GM10248 (cell line): Measurements from ENCODE around the gene CLDN14.
A peak's percentile ranks its signal among the peaks of the same experiment; 100 is the strongest.

Source experiments
- CTCF ChIA-PET: fragments of 300-600 bp; sonication (Branson Sonifier 250); formaldehyde crosslinking; extraction: SDS; loops from one replicate; lab custom pipeline; 2021; ENCODE audit warnings: antibody characterized with exemption; lab: Yijun Ruan, JAX
- POLR2A ChIA-PET: fragments of 350-650 bp; sonication (Branson Sonifier 250); formaldehyde crosslinking; extraction: SDS; loops from one replicate; lab custom pipeline; 2020; ENCODE audit warnings: antibody characterized with exemption; lab: Yijun Ruan, JAX
- DNase-seq: peaks from one replicate; pipeline ENCODE4 v3.0.0; 2012; ENCODE audit errors: extremely low spot score
- CTCF ChIP-seq: IDR thresholded peaks from 2 replicates; pipeline ENCODE4 v1.5.1; 2012; ENCODE audit warnings: mild to moderate bottlenecking, low read depth; ENCODE audit errors: extremely low read depth, missing control alignments, control extremely low read depth

CLDN14 gene

DNA sequence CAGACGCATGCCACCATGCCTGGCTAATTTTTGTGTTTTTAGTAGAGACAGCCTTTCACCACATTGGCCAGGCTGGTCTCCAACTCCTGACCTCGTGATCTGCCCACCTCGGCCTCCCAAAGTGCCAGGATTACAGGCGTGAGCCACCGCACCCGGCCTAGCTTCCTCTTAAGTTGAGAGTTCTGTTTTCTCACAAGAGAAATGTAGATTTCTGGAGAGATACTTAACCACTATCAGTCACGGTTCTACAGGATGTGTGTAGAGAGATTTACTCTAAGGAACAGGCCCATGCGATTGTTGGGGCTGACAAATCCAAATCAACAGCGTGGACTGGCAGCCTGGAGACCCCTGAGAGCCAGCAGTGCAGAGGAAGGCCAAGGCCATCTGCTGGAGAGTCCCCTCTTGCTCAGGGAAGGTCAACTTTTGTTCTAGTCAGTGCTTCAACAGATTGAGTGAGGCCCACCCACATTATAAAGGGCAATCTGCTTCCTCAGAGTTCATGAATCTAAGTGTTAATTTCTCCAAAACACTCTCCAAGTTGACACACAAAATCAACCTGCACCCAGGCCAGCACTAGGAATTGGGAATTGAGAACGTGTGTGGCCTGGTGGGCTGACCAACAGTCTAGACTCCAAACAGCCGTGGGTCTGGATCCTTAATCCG lies 56.0 kb downstream of the CLDN14 start:
- ChIA-PET CTCF (interaction anchor here (0.8 to 2.6 kb wide), 10 partner anchors 8 to 500 kb away, joined by 3 to 11 read pairs (median 4); no protein-coding TSS in a partner anchor), POLR2A (no interaction called here)
- DNase-seq: no peak
- no peak for TF ChIP-seq CTCF

DNA sequence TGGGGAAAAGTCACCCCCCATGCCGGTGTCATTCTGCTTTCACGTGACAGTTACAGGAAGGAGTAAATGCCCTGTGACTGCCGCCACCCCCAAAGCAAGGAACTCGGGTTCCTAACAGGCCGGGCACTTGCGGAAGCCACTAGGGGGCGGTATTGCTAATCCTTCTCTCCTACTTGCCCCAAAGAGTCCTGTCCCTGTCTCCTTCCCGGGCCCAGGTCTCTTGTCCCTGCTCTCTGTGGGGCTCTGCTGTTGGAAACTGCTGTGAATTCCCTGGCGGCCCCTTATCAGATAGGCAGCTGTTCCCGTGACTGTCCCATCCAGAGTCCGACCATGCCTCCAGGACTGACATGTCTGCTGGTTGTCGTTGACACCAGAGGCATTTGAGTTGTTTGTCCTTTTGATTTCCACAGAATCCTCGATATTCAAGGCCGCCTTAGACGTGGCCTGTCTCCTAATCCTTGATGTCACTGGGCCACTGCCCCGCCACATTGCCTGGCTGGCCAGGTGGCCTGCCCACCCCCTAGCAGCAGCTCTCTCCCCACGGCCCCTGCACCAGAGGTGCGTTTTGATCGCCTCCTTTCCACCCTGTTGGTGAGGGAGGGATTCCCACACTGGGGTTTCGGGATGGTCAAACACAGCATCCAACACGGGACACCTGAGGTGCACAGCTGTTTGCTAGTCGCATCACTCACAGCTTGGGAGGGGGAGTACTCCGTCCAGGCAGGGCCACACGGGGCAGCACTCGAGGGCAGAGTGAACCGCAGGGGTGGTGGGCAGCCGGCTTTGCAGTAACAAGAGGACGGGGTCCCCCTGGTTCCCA lies 57.4 kb downstream of the CLDN14 start:
- POLR2A ChIA-PET: no interaction called here
- peak; percentile 75 for DNase-seq
- CTCF ChIA-PET: interaction anchor here (0.6 to 2.6 kb wide), 29 partner anchors 8 to 588 kb away, joined by 3 to 11 read pairs (median 3); partner anchors contain the start of genes CHAF1B and CLDN14
- peak; percentile 76 for TF ChIP-seq CTCF

GRCh38 chr21:36420571-36421339 lies 59.2 kb downstream of the CLDN14 start:
- no peak for DNase-seq
- ChIA-PET POLR2A (no interaction called here), CTCF (interaction anchor here (0.9 to 1.7 kb wide), 3 partner anchors 30 to 507 kb away, joined by 3 to 5 read pairs (median 3); no protein-coding TSS in a partner anchor)
- TF ChIP-seq CTCF: no peak

- POLR2A ChIA-PET: no interaction called here
- CTCF ChIA-PET: interaction anchor here (0.7 to 1.7 kb wide), 12 partner anchors 9 to 508 kb away, joined by 3 to 12 read pairs (median 3); no protein-coding TSS in a partner anchor
- peak; percentile 86 for DNase-seq
- TF ChIP-seq CTCF: peak; percentile 73
Observed at GRCh38 chr21:36419996-36420395, 59.9 kb downstream of the CLDN14 start.

DNA sequence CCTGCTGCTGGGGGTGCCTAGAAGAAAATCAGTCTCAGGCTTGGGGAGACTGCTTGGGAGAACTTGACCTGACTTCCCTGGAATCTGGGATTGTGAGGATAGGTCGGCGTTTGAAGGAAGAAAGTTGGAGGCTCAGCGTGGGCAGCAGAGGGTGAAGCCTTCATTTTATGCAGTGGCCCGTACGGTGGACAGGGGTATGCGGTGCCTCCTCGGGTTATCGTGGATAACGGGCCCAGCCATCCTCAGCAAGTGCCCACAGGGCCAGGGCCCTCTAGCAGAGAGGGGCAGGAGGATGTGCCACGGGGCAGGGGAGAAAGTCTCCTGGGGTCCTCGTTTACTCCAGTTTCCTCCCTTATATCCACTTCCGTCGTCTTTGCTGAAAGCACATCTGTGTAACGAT lies 60.7 kb downstream of the CLDN14 start:
- TF ChIP-seq CTCF: no peak
- POLR2A ChIA-PET: no interaction called here
- CTCF ChIA-PET: interaction anchor here (0.7 to 2.2 kb wide), 12 partner anchors 9 to 509 kb away, joined by 3 to 12 read pairs (median 3); no protein-coding TSS in a partner anchor
- no peak for DNase-seq

DNA sequence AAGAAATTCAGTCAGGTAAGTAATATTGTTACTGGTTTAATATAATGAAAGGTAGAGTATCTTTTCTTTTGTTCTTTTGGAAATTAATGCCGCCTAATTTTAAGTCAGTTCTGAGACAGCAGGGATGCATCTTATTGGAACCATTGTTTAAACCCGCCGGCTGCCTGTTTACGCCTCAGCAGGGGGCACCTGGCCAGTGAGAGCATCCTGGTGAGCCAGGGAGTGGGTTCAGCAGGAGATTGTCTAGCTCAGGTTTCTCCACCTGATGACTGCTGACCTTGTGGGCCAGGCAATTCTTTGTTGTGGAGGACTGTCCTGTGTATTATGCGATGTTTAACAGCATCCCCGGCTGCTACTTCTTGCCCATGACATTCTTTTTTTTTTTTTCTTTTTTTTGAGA lies 64.5 kb downstream of the CLDN14 start:
- CTCF ChIA-PET: interaction anchor here (1.0 to 1.4 kb wide), 2 partner anchors 10 to 512 kb away, joined by 3 to 4 read pairs; no protein-coding TSS in a partner anchor
- POLR2A ChIA-PET: no interaction called here

More for the DNA sequence above, 64.5 kb downstream of the CLDN14 start:
- DNase-seq: no peak
- no peak for TF ChIP-seq CTCF
